GM21528 (cell line): ENCODE data around the gene SNAP29.
"Not testable (repeated sequence)": the region's sequence is repeated elsewhere in the genome, so short reads cannot be mapped to it uniquely, and the experiment has no call there.

ENCODE experiments used
- ATAC-seq: cut with Tn5 transposase; IDR thresholded peaks from one replicate; pipeline ENCODE4 v1.9.1; 2021; ENCODE audit warnings: mild to moderate bottlenecking, moderate library complexity; ENCODE audit not compliant: unreplicated experiment, low FRiP score

Gene SNAP29

GRCh38 chr22:20926243-20926642, 67.4 kb downstream of the SNAP29 start:
- ATAC-seq, result no peak

- no peak for ATAC-seq
Measured at GRCh38 chr22:20927940-20928572, 69.2 kb downstream of the SNAP29 start.

GRCh38 chr22:20928573-20928967, 69.8 kb downstream of the SNAP29 start:
- ATAC-seq, result no peak

- ATAC-seq, result no peak
Measured at GRCh38 chr22:20930004-20930403, 71.2 kb downstream of the SNAP29 start.

- ATAC-seq, result not testable (repeated sequence)
Measured at GRCh38 chr22:20930435-20930834, 71.6 kb downstream of the SNAP29 start.

- ATAC-seq, result no peak
Measured at GRCh38 chr22:20931126-20931654, 72.4 kb downstream of the SNAP29 start.

- ATAC-seq, result no peak
Measured at GRCh38 chr22:20933910-20934309, 75.1 kb downstream of the SNAP29 start.

- ATAC-seq, result not testable (repeated sequence)
Measured at GRCh38 chr22:20935049-20935448, 76.2 kb downstream of the SNAP29 start.

- not testable (repeated sequence) for ATAC-seq
Measured at GRCh38 chr22:20935780-20936539, 77.2 kb downstream of the SNAP29 start.

GRCh38 chr22:20937031-20937793, 78.4 kb downstream of the SNAP29 start:
- ATAC-seq, result no peak

GRCh38 chr22:20937794-20938671, 79.2 kb downstream of the SNAP29 start:
- ATAC-seq, result no peak

GRCh38 chr22:20939457-20940185, 80.8 kb downstream of the SNAP29 start:
- ATAC-seq, result not testable (repeated sequence)

GRCh38 chr22:20940186-20940651, 81.4 kb downstream of the SNAP29 start:
- no peak for ATAC-seq
